Muscle layer of duodenum (tissue), 2 donors: Measurements from ENCODE around the gene NEK3.
"Not testable (repeated sequence)": the region's sequence is repeated elsewhere in the genome, so short reads cannot be mapped to it uniquely, and the experiment has no call there.

Experiments used
- H3K27ac ChIP-seq: one replicate; pipeline ENCODE4 v1.7.0; 2013; ENCODE audit warnings: mild to moderate bottlenecking, low read length
- H3K27me3 ChIP-seq: one replicate; pipeline ENCODE4 v1.7.0; 2013; ENCODE audit warnings: low read depth, mild to moderate bottlenecking, control low read depth, low read length
- H3K36me3 ChIP-seq, 2 donors: one replicate each; pipeline ENCODE4 v1.7.0; 2013; ENCODE audit warnings: low read length in 2 of 2, control low read depth in 1 of 2, mild to moderate bottlenecking in 1 of 2; ENCODE audit not compliant: insufficient read depth in 2 of 2, control insufficient read depth in 1 of 2
- H3K4me1 ChIP-seq, 2 donors: one replicate each; pipeline ENCODE4 v1.7.0; 2013; ENCODE audit warnings: low read length in 2 of 2, mild to moderate bottlenecking in 2 of 2, control low read depth in 1 of 2, moderate library complexity in 1 of 2; ENCODE audit not compliant: insufficient read depth in 2 of 2, control insufficient read depth in 1 of 2
- H3K4me3 ChIP-seq, 2 donors: one replicate each; pipeline ENCODE4 v1.7.0; 2013; ENCODE audit warnings: low read length in 2 of 2, low read depth in 1 of 2, mild to moderate bottlenecking in 1 of 2
- H3K9me3 ChIP-seq, 2 donors: one replicate each; pipeline ENCODE4 v1.7.0; 2013; ENCODE audit warnings: low read length in 2 of 2, control low read depth in 1 of 2, mild to moderate bottlenecking in 1 of 2; ENCODE audit not compliant: control insufficient read depth in 1 of 2
- donor health status: healthy.

NEK3 gene

GRCh38 chr13:52159159-52159982 is at the start of gene NEK3:
TSS of gene NEK3 (minus strand) at chr13:52159597. CDS start at chr13:52156191, 3,406 bp downstream.
- Histone ChIP-seq H3K4me1 (peaks cover 6 to 10% of the 10 kb centered on the region in 2 donors), H3K9me3 (no peaks in the 10 kb centered on the region), H3K27me3 (no peaks in the 10 kb centered on the region), H3K36me3 (no peaks in the 10 kb centered on the region), H3K27ac (peak within 1 kb of the TSS; percentile 79), H3K4me3 (peak within 1 kb of the TSS; percentile 82 to 89)

- H3K9me3 ChIP-seq, H3K27ac ChIP-seq, H3K4me1 ChIP-seq, H3K4me3 ChIP-seq, H3K36me3 ChIP-seq, H3K27me3 ChIP-seq: not testable (repeated sequence)
Measured at GRCh38 chr13:52208384-52208783, 49.0 kb upstream of the NEK3 start.

GRCh38 chr13:52207896-52208295 is 48.5 kb upstream of the NEK3 start:
- not testable (repeated sequence) for H3K4me3 ChIP-seq

GRCh38 chr13:52207337-52207736 is 47.9 kb upstream of the NEK3 start:
- H3K27ac ChIP-seq, H3K27me3 ChIP-seq, H3K4me3 ChIP-seq, H3K36me3 ChIP-seq, H3K4me1 ChIP-seq, H3K9me3 ChIP-seq: not testable (repeated sequence)

More at GRCh38 chr13:52207896-52208295, 48.5 kb upstream of the NEK3 start:
- H3K4me1 ChIP-seq, H3K9me3 ChIP-seq, H3K27me3 ChIP-seq, H3K36me3 ChIP-seq, H3K27ac ChIP-seq: not testable (repeated sequence)

- not testable (repeated sequence) for H3K27ac ChIP-seq, H3K36me3 ChIP-seq, H3K4me1 ChIP-seq, H3K9me3 ChIP-seq, H3K27me3 ChIP-seq, H3K4me3 ChIP-seq
Measured at GRCh38 chr13:52204546-52204945, 45.1 kb upstream of the NEK3 start.

GRCh38 chr13:52203864-52204263 is 44.5 kb upstream of the NEK3 start:
- not testable (repeated sequence) for H3K4me1 ChIP-seq, H3K27ac ChIP-seq

GRCh38 chr13:52202506-52202905 is 43.1 kb upstream of the NEK3 start:
- H3K4me1 ChIP-seq, H3K9me3 ChIP-seq, H3K36me3 ChIP-seq, H3K27me3 ChIP-seq, H3K27ac ChIP-seq, H3K4me3 ChIP-seq: not testable (repeated sequence)

More at GRCh38 chr13:52203864-52204263, 44.5 kb upstream of the NEK3 start:
- H3K4me3 ChIP-seq, H3K36me3 ChIP-seq, H3K9me3 ChIP-seq, H3K27me3 ChIP-seq: not testable (repeated sequence)

- H3K9me3 ChIP-seq, H3K27ac ChIP-seq, H3K27me3 ChIP-seq: not testable (repeated sequence)
Measured at GRCh38 chr13:52201439-52202193, 42.2 kb upstream of the NEK3 start.

GRCh38 chr13:52195401-52195837 is 36.0 kb upstream of the NEK3 start:
- Histone ChIP-seq H3K4me1 (peaks cover 0 to 15% of the 10 kb centered on the region in 2 donors), H3K27ac (no peak overlapping the region), H3K36me3 (no peaks in the 10 kb centered on the region), H3K9me3 (no peaks in the 10 kb centered on the region), H3K4me3 (peak overlapping the region; percentile 94 to 98), H3K27me3 (no peaks in the 10 kb centered on the region)

More at GRCh38 chr13:52201439-52202193, 42.2 kb upstream of the NEK3 start:
- H3K4me1 ChIP-seq, H3K4me3 ChIP-seq, H3K36me3 ChIP-seq: not testable (repeated sequence)

- Histone ChIP-seq H3K4me3 (peak overlapping the region; percentile 94 to 98), H3K27me3 (no peaks in the 10 kb centered on the region), H3K9me3 (no peaks in the 10 kb centered on the region), H3K36me3 (no peaks in the 10 kb centered on the region), H3K4me1 (peaks cover 0 to 15% of the 10 kb centered on the region in 2 donors), H3K27ac (peak overlapping the region; percentile 83)
Measured at GRCh38 chr13:52194184-52194868, 34.9 kb upstream of the NEK3 start.

GRCh38 chr13:52193587-52194183 is 34.3 kb upstream of the NEK3 start:
- H3K9me3 ChIP-seq, H3K36me3 ChIP-seq, H3K27me3 ChIP-seq: not testable (repeated sequence)
- Histone ChIP-seq H3K27ac (peak overlapping the region; percentile 83), H3K4me3 (peak overlapping the region; percentile 94 to 98), H3K4me1 (peaks cover 0 to 15% of the 10 kb centered on the region in 2 donors)
